Measurements from ENCODE around the gene FOXI1.
A peak's percentile ranks its signal among the peaks of the same experiment; 100 is the strongest.
"Not testable (repeated sequence)": the region's sequence is repeated elsewhere in the genome, so short reads cannot be mapped to it uniquely, and the experiment has no call there.

Gene FOXI1

DNA sequence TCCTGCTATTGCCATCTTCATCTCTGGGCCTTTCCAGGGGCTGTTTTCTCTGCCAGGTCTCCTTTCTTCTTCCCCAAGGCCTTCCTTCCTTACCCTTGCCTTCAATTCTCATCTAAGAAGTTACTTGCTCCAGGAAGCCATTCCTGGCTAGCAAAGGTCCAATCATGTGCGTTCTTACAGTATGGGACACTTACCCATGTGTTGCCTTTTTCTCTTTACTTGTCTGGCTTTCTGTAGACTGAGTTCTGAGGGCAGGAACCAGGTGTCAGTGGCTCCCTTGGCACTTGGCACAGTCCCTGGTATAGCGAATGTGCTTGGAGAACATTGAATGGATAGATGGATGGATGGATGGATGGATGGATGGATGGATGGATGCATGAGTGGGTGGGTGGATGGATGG lies 10.2 kb downstream of the FOXI1 start:
- in situ Hi-C loops (cut with MboI; ENCODE audit: low pct_unique_long_range_greater_than_20kb, low sequenced_read_pairs), result no loop called here
- DNase-seq, result no peak

DNA sequence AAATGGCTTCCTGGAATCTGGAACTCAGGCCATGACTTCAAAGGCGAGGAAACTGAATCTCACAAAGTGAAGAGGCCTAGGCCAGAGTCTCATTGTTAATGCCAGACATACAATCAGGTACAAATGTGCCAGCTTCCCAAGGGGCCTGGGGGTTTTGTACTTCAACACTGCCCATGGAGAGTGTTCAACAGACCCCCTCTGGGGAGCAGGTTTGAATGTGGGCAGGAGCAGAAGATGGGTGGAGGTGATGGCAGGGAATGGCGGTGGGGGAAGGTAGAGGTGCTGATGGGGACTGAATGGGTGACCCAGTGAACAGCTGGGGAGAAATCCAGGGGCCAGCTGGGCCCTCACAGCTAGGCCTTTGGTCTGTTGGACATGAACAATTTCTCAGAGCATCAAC lies 12.0 kb downstream of the FOXI1 start:
- in situ Hi-C loops (cut with MboI; ENCODE audit: low pct_unique_long_range_greater_than_20kb, low sequenced_read_pairs), result no loop called here
- DNase-seq, result no peak

DNA sequence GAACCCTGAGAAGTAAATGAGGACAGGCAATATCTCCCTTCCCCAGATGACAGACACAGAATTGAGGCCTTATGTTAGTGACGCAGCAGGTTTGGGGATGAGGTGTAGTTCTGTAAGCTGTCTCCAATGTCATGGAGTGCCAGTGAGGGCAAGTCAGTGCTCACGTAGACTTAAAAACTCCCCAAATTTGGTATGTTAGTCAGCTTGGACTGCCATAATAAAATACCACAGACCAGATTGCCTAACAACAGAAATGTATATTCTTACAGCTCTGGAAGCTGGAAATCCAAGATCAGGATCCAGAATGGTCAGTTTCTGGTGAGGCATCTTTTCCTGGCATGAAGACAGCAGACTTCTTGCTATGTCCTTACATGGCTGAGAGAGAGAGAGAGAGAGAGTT lies 14.9 kb downstream of the FOXI1 start:
- in situ Hi-C loops (cut with MboI; ENCODE audit: low pct_unique_long_range_greater_than_20kb, low sequenced_read_pairs), result no loop called here
- no peak for DNase-seq

DNA sequence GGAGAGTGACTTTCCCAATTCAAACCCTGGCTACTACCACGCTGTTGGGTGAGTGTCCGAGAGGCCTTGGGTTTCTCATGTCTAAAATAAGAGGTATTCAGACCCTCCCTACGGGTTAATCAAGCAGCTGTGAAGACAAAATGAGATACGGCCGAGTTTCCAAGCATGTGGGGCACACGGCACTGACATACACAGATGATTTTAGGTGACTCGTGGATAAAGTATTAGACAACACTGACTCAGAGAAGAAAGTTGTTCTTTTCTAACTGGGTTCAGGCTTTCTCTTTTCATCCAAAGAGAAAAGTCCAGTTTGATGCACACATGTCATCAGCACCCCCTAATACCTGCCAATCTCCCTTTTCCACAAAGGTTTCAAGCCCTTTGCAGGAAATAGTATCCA lies 15.6 kb downstream of the FOXI1 start:
- no peak for DNase-seq
- in situ Hi-C loops (cut with MboI; ENCODE audit: low pct_unique_long_range_greater_than_20kb, low sequenced_read_pairs), result no loop called here

DNA sequence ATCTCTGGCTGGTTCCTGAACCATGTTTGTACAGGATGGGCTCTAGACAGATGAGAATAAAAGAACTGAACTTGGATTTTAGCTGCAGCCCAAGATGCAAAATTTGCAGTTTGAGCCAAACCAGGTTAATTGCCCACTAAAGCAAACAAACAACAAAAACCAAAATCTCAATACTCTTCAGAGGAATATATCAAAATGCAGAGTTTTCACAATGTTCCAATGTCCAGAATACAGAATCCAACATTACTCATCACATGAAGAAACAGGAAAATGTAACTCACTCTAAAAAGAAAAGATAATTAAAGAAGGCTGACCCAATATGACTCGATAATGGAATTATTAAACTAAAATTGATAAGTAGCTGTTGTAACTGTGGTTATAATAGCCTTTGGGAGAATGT lies 20.4 kb downstream of the FOXI1 start:
- no peak for DNase-seq
- in situ Hi-C loops (cut with MboI; ENCODE audit: low pct_unique_long_range_greater_than_20kb, low sequenced_read_pairs), result no loop called here

DNA sequence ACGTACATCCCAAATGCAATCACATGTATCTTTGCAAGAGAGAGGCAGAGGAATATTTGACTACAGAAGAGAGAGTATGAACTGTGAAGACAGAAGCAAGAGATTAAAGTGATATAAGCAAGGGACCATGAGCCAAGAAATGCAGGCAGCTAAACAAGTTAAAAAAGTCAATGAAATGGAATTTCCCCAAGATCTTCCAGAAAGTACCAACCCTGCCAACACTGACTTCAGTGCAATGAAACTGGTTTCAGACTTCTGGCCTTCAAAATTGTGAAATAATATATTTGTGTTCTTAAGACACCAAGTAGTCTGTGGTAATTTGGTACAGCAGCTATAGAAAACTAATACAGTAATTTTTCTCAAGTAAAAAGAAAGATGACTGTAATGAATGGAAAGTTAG lies 20.9 kb downstream of the FOXI1 start:
- in situ Hi-C loops (cut with MboI; ENCODE audit: low pct_unique_long_range_greater_than_20kb, low sequenced_read_pairs), result no loop called here
- no peak for DNase-seq

DNA sequence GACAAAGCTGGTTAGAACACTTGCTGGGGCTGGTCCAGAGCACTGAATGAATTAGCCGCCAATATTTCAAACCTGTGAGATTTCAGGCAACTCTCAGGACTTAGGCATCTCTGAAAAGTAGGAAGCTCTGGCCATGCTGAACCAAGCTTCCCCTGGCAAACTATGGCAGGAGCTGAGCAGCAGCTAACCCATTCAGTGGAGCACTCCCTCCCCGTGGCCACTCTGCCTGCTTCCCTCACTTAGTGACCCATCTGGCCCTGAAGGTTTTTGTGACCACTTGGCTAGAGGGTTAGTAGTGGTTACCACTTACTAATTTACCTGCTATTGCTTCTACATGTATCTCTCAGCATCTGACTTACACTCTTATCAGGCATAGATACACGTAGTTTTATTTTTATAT lies 25.5 kb downstream of the FOXI1 start:
- no peak for DNase-seq
- in situ Hi-C loops (cut with MboI; ENCODE audit: low pct_unique_long_range_greater_than_20kb, low sequenced_read_pairs), result no loop called here

DNA sequence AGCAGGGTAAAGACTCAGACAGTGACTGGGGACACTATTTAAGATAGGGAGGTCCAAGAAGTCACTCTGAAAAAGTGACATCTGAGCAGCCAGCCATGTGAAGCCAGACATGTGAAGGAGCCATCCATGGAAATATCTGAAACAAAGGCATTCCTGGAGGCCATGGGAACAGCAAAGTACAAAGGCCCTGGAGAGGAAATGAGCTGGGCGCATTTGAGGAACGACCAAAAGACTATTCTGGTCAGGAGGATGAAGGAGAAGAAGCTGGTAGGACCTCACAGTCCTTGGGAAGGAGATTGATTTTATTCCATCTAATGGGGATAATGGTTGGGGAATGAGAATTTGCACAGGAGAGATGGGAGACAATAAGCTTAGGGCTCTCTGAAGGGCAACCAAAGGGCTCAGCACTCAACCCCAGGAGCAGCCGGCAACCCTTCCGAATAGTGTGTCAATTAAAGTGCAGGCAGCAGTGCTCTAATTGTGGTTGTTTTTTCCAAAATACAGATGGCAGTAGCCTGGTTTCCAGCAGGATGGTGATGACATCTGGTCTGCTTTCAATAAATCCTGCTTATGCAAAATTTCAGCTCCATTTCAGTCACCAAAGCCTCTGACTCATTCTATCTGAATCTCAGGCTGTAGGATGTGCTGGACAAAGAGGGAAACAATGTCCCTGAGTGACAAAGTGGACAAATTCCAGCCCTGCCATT lies 26.7 kb downstream of the FOXI1 start:
- in situ Hi-C loops (cut with MboI; ENCODE audit: low pct_unique_long_range_greater_than_20kb, low sequenced_read_pairs), result no loop called here
- DNase-seq, result no peak

DNA sequence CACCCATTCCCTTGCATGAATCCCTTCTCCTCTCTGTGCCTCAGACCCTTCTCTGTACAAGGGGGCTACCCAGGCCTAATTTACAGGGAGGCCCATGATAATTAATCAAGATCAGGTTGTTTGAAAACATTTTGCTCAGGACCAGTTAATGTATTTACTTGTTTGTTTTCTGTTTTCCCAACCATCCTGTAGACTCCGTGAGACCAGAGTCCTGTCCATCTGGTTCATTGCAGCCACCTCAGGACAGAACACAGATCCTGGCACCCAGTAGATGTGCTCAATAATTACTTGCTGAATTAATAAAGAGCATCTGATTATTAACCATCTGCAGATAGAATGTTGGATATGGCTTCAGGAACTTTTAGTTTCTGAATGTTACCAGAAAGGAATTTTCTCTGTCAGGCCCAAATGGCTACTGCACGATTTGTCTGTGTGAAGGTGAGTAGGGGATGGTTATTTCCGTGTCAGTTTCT lies 27.3 kb downstream of the FOXI1 start:
- in situ Hi-C loops (cut with MboI; ENCODE audit: low pct_unique_long_range_greater_than_20kb, low sequenced_read_pairs), result no loop called here

DNA sequence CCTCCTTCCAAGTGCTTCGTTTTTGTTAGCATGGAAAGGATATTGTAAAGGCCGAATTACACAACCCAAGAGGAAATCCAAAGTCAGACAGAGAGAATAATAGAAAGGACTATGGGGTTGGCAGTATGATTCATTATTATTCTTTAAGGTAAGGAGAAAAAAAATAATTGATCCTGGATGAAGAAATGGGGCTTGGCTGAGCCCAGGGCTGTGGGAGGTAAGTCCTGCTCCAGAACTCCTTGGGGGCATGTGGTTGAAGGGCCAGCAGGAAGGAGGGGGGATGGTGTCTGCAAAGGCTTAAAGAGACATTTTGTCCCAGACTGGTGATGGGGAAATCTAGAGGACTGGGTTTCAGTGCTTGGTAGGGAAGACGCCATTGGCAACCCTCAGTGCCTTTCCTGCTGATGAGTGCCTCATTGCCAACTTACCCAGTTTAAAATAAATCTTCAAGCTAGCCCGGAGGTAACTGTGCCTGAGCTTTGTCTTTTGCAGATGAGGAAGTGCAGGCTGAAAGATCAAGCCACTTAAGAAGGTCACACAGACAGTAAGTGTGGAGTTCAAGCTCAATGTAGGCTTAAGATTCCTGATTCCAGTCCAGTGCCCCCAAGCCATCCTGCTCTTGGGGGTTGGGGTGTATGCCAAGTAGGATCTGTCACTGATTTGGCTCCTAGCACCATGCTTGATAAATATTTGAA lies 30.2 kb downstream of the FOXI1 start:
- no peak for DNase-seq
- in situ Hi-C loops (cut with MboI; ENCODE audit: low pct_unique_long_range_greater_than_20kb, low sequenced_read_pairs), result no loop called here

More for the DNA sequence above, 27.3 kb downstream of the FOXI1 start:
- DNase-seq, result no peak

DNA sequence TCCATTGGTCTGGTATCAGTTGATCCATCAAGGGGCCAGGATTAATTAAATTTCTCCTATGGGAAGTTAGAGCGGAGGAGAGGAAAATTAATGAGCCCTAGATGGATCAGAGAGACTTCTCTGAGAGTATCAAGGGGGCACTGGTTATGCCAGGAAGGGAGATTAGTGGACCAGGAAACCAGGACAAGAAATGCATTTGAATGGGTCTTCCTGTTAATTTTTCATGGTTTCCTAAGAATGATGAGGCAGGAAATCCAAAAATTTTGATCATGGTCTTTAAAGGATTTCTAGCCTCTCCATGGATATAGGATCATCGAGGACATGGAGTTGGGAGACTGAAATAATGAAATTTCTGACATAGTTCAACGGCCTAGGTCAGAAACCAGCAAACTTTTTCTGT lies 30.8 kb downstream of the FOXI1 start:
- in situ Hi-C loops (cut with MboI; ENCODE audit: low pct_unique_long_range_greater_than_20kb, low sequenced_read_pairs), result no loop called here
- DNase-seq, result no peak

DNA sequence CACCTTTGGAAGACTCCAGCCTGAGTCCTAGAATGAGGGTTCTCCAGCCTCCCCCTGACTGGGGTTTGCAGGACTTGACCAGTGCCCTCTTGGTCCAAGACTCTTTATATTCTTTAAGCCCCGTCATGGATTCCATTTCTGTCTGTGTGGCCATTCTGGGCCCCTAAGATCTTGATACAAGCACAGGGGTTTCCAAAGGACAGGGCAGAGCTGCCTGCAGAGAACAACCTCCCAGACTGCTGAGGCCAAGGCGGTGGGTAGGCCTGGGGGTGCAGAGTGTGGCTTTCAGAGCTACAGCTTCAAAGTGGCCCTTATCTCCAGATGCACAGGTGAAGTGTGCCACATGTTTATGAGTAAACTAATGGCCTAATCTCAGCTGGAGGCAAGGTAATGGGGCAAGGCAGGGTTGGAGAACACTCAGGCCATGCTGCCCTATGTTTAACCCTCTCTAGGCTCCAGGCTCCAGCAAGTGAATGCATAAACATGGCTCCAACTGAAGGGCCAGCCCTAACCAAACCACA lies 32.1 kb downstream of the FOXI1 start:
- in situ Hi-C loops (cut with MboI; ENCODE audit: low pct_unique_long_range_greater_than_20kb, low sequenced_read_pairs), result no loop called here
- no peak for DNase-seq

DNA sequence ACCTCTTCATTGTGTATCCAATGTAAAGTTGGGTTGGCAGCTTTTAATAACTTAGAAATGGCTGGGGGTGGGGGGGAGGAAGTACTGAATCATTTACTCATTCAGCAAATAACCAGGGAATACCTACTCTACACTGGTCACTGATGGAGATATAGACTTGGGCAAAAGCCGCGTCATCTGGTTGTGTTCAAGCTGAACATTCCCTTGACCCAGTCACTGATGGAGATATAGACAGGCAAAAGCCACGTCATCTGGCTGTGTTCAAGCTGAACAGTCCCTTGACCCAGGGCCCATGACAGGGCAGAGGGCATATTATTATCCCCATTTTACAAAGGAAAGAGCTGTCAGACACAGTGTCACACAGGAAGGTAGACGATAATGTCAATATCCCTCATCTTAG lies 32.6 kb downstream of the FOXI1 start:
- in situ Hi-C loops (cut with MboI; ENCODE audit: low pct_unique_long_range_greater_than_20kb, low sequenced_read_pairs), result no loop called here
- DNase-seq, result no peak

DNA sequence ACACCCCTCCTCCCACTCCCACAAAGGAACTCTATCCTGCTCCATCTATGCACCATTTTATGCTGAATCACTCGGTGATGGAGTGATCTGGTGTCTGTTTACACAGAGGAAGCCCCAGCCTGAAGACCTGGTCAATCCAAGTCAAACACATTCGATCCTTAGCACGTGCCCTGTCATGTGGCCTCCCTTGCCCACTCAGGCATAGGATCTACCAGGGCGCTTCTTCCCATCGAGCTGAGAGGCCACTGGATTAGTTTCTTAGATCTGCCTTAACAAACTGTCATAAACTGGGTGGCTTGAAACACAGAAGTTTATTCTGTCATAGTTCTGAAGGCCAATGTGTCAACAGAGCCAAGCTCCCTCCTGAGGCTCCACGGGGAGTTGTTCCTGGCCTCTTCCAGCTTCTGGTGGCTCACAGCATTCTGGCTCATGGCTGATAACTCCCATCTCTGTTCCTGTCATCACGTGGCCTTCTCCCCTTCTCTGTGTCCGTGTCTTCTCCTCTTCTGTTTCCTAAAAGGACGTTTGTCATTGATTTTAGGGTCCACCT lies 34.2 kb downstream of the FOXI1 start:
- in situ Hi-C loops (cut with MboI; ENCODE audit: low pct_unique_long_range_greater_than_20kb, low sequenced_read_pairs), result no loop called here
- no peak for DNase-seq

DNA sequence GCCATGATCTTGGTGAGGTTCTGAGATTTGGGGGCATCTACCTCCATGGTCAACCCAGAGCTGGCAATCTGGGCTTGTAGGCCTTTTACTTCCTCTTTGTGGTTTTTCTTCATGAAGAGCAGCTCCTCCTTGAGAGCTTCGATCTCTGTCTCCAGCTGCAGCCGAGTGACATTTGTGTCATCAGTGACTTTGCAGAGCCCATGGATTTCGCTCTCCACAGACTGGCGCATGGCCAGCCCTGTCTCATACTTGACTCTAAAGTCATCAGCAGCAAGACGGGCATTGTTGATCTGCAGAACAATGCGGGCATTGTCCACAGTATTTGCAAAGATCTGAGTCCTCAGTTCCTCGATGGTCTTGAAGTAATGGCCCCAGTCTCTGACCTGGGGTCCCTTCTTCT lies 35.5 kb downstream of the FOXI1 start:
- peak; percentile 49 for DNase-seq
- in situ Hi-C loops (cut with MboI; ENCODE audit: low pct_unique_long_range_greater_than_20kb, low sequenced_read_pairs), result not testable (repeated sequence)

DNA sequence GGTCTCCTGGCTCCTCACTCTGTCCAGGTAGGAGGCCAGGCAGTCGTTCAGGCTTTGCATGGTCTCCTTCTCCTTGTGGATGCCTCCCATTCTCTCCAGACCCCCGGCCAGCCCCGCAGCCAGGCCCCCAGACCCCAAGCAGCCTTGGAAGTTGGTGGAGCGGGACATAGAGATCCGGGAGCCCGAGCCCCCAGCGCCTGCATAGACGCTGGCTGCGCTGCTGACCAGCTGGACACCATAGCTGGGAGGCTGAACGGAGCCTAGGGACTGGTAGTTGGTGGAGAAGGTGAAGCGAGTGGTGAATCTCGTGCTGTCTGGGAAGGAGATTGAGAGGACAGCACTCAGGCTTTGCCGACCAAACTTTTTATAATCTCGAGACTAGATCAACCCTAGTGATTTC lies 35.9 kb downstream of the FOXI1 start:
- in situ Hi-C loops (cut with MboI; ENCODE audit: low pct_unique_long_range_greater_than_20kb, low sequenced_read_pairs), result no loop called here
- DNase-seq, result no peak

DNA sequence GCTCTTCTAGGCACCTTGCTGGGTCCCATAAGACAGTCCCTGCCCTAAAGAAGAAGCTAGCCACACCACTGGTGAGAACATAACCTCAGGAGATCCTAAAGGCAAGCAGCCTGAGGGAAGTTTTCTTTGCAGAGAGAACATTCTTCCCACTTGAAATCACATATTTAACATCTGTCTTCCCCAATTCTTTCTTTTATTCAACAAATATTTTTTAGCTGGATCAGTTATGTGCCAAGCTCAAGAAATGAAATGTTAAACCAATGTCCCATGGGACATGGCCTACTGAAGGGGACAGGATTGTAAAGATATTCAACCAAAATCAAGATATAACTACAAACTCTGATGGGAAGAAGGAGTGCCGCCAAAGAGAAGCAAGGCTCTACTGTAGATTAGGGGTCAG lies 36.5 kb downstream of the FOXI1 start:
- no peak for DNase-seq
- in situ Hi-C loops (cut with MboI; ENCODE audit: low pct_unique_long_range_greater_than_20kb, low sequenced_read_pairs), result no loop called here

DNA sequence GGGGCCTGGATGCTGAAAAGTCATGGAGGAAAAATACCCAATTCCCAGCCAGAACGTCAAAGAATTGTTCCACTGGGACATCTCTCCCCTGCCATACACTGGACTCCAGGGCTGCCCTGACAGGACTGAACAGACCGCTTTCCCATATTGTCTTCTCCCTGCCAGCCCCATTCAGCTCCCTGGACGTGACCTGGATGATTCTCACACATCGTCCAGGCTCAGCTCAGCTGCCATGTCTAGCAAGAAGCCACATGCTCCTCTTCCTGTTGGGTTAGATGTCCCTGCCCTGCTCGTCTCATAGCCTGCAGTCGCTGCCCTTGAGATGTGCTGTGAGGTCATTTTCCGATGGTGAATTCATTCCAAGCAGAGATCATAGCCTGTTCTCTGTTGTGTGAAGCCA lies 37.4 kb downstream of the FOXI1 start:
- no peak for DNase-seq
- in situ Hi-C loops (cut with MboI; ENCODE audit: low pct_unique_long_range_greater_than_20kb, low sequenced_read_pairs), result no loop called here

DNA sequence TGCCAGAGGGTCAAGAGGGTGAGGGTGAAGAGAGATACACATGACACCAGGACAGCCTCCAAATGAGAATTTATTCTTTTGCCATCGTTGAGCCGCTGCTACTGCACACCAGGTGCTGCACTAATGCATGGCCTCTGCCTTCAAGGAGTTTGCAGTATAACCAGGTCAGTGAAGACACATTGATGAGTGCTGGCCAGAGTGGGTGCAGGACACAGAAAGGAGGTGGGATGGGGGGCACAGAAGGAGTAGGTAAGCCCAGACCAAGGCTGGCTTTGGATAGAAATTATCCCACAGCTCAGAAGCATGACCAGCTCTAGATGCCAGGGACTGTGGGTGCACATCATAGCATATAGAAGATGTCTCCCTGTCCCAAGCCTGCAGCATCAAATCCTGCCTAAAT lies 38.0 kb downstream of the FOXI1 start:
- DNase-seq, result no peak
- in situ Hi-C loops (cut with MboI; ENCODE audit: low pct_unique_long_range_greater_than_20kb, low sequenced_read_pairs), result no loop called here

DNA sequence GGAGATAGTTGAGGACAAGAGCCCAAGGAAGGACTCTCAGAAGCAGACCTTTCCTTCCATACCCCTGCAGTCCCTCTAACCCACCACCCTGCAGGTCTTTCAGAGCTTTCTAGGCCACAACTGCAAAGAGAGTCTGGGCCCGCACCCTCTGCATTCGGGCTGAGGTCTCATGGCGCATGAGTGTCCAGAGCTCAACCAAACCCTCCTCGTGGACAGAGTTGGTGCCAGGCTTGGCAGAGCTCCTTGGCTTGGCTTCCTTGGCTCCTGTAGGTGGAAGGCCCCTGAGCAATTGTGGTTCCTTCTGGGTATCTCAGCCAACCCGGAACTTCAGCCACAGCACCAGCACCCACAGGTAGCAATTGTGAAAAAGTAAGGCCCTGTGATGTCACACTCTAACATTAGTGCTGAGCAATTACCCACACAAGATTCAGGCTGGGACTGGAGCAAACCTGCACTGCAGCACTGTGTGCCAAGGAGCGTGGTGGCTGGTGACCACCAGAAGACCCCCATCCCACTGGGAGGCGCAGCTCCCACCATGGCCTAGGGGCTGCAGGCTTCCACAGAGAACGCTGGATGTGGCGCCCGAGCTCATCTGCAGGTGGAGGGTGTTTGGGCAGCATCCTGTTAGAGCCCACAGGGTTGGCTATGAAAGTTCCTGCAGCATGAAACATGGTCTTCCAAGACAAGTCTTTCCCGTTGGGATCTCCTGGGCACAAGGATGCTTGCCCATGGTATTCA lies 38.8 kb downstream of the FOXI1 start:
- no peak for DNase-seq
- in situ Hi-C loops (cut with MboI; ENCODE audit: low pct_unique_long_range_greater_than_20kb, low sequenced_read_pairs), result no loop called here

Measured in KBM-7 (cell line).